GM23248 (cell line): ENCODE measurements around the gene SLC6A1. TPM values are rescaled to one million over a fixed set of nuclear protein-coding genes. Genes with fewer than 3 reads are reported as not detected.

Source experiments
- DNase-seq: peaks from one replicate; pipeline ENCODE4 v3.0.0-alpha.2; 2015
- H2AFZ ChIP-seq: fragments of 200-600 bp; sonication (generic); 2 replicates; pipeline ENCODE4 v1.6.1; 2016; ENCODE audit warnings: antibody characterized with exemption
- H3F3A ChIP-seq: fragments of 200-600 bp; sonication (generic); 2 replicates; pipeline ENCODE4 v1.6.1; 2016; ENCODE audit warnings: mild to moderate bottlenecking, antibody characterized with exemption, mixed run types; ENCODE audit not compliant: insufficient read depth
- H3K27ac ChIP-seq: fragments of 200-600 bp; sonication (generic); 2 replicates; pipeline ENCODE4 v1.5.1; 2016; ENCODE audit warnings: mild to moderate bottlenecking
- H3K27me3 ChIP-seq: fragments of 200-600 bp; sonication (generic); replicated peaks from 2 replicates; pipeline ENCODE4 v1.6.1; 2016; ENCODE audit warnings: mild to moderate bottlenecking; ENCODE audit not compliant: insufficient read depth
- H3K36me3 ChIP-seq: fragments of 200-600 bp; sonication (generic); 2 replicates; pipeline ENCODE4 v1.6.1; 2016; ENCODE audit warnings: low read depth, mild to moderate bottlenecking
- H3K4me1 ChIP-seq: fragments of 200-600 bp; sonication (generic); 2 replicates; pipeline ENCODE4 v1.6.1; 2016; ENCODE audit warnings: mild to moderate bottlenecking; ENCODE audit not compliant: insufficient read depth
- H3K4me2 ChIP-seq: fragments of 200-600 bp; sonication (generic); one replicate; pipeline ENCODE4 v1.6.1; 2016; ENCODE audit warnings: mild to moderate bottlenecking; ENCODE audit not compliant: unreplicated experiment
- H3K4me3 ChIP-seq: fragments of 200-600 bp; sonication (generic); 2 replicates; pipeline ENCODE4 v1.5.1; 2016; ENCODE audit warnings: mild to moderate bottlenecking
- H3K79me2 ChIP-seq: fragments of 200-600 bp; sonication (generic); 2 replicates; pipeline ENCODE4 v1.6.1; 2016; ENCODE audit warnings: mild to moderate bottlenecking; ENCODE audit not compliant: insufficient read depth
- H3K9ac ChIP-seq: fragments of 200-600 bp; sonication (generic); 2 replicates; pipeline ENCODE4 v1.6.1; 2016; ENCODE audit warnings: mild to moderate bottlenecking
- H3K9me2 ChIP-seq: fragments of 200-600 bp; sonication (generic); 2 replicates; pipeline ENCODE4 v1.6.1; 2016; ENCODE audit warnings: mixed run types, mild to moderate bottlenecking, moderate library complexity; ENCODE audit not compliant: insufficient read depth
- H3K9me3 ChIP-seq: fragments of 200-600 bp; sonication (generic); one replicate; pipeline ENCODE4 v1.6.1; 2017; ENCODE audit warnings: low read depth
- H4K20me1 ChIP-seq: fragments of 200-600 bp; sonication (generic); 2 replicates; pipeline ENCODE4 v1.6.0; 2016; ENCODE audit not compliant: insufficient read depth
- EZH2 ChIP-seq: fragments of 200-600 bp; sonication (generic); IDR thresholded peaks from 2 replicates; pipeline ENCODE4 v1.6.1; 2018; ENCODE audit warnings: antibody characterized with exemption, mild to moderate bottlenecking; ENCODE audit not compliant: insufficient read depth, poor library complexity, severe bottlenecking
- EZH2phosphoT487 ChIP-seq: fragments of 200-600 bp; sonication (generic); IDR thresholded peaks from 2 replicates; pipeline ENCODE4 v1.6.1; 2018; ENCODE audit warnings: antibody characterized with exemption, moderate library complexity, mild to moderate bottlenecking, low read depth; ENCODE audit not compliant: insufficient read depth
- WGBS, 2 experiments: methylation state at CpG; one replicate each; pipeline ENCODE4 v1.1.6; 2015 to 2017; ENCODE audit warnings: low lambda C conversion rate in 2 of 2, low coverage in 1 of 2; ENCODE audit errors: missing lambda C conversion rate in 2 of 2; 5-methylcytosine and 5-hydroxymethylcytosine counted together
- in situ Hi-C: fragments of 300-500 bp; cut with MboI; formaldehyde crosslinking; loops from 2 replicates; pipeline ENCODE4 v1.15.0; 2020
- polyA plus RNA-seq: library from polyadenylated mRNA; unstranded; fragments of >200 nt; fragmentation: Nextera tagmentation; extraction: Ambion mirVana; gene quantifications from 2 replicates; pipeline ENCODE4 v1.2.1, GENCODE V29; 2016
- total RNA-seq: library from RNA; depleted of rRNA; stranded (reverse); fragments of >200 nt; shearing (Covaris generic); gene quantifications from 2 replicates; pipeline ENCODE4 v1.2.3, GENCODE V29; 2014

The SLC6A1 gene
- total and polyA plus RNA-seq, 2 experiments from 2014 or later: not detected

GRCh38 chr3:10980312-10980711 is 12.2 kb upstream of the SLC6A1 start:
- Histone ChIP-seq H3K9ac (no peak overlapping the region), H3K9me3 (no peaks in the 10 kb centered on the region), H3K36me3 (no peaks in the 10 kb centered on the region), H3F3A (no peaks in the 10 kb centered on the region), H2AFZ (no peak overlapping the region), H3K27me3 (peaks cover 18% of the 10 kb centered on the region), H3K4me3 (no peak overlapping the region), H3K4me2 (no peak overlapping the region), H3K27ac (no peak overlapping the region), H3K9me2 (no peaks in the 10 kb centered on the region), H3K4me1 (no peaks in the 10 kb centered on the region), H3K79me2 (no peaks in the 10 kb centered on the region), H4K20me1 (no peaks in the 10 kb centered on the region)
- in situ Hi-C loops: no loop called here
- WGBS, 2 experiments: 51 to 53% methylated on average over 7 of the region's 7 CpGs
- no peak for DNase-seq
- TF ChIP-seq EZH2phosphoT487 (no peak), EZH2 (no peak)

- no peak overlapping the region for H3K4me3 ChIP-seq
- no peak for DNase-seq
- peaks cover 18% of the 10 kb centered on the region for H3K27me3 ChIP-seq
- no peaks in the 10 kb centered on the region for H3K79me2 ChIP-seq
- no peaks in the 10 kb centered on the region for H3K4me1 ChIP-seq
- no peaks in the 10 kb centered on the region for H3K9me3 ChIP-seq
- H3K36me3 ChIP-seq: no peaks in the 10 kb centered on the region
- H3F3A ChIP-seq: no peaks in the 10 kb centered on the region
- no peaks in the 10 kb centered on the region for H3K9me2 ChIP-seq
- H3K9ac ChIP-seq: no peak overlapping the region
- TF ChIP-seq EZH2phosphoT487: no peak
- TF ChIP-seq EZH2: no peak
- no peak overlapping the region for H3K27ac ChIP-seq
- no peak overlapping the region for H3K4me2 ChIP-seq
- in situ Hi-C loops: no loop called here
- H4K20me1 ChIP-seq: no peaks in the 10 kb centered on the region
- WGBS, 2 experiments: 20 to 25% methylated on average over 3 of the region's 3 CpGs
- H2AFZ ChIP-seq: no peak overlapping the region
Observed at GRCh38 chr3:10981031-10981430, 11.5 kb upstream of the SLC6A1 start.

- no peaks in the 10 kb centered on the region for H3K9me2 ChIP-seq
- no peaks in the 10 kb centered on the region for H3K36me3 ChIP-seq
- no peak overlapping the region for H3K9ac ChIP-seq
- no peak overlapping the region for H2AFZ ChIP-seq
- H3K4me1 ChIP-seq: no peaks in the 10 kb centered on the region
- peaks cover 18% of the 10 kb centered on the region for H3K27me3 ChIP-seq
- WGBS, 2 experiments: 5 to 7% methylated on average over 5 of the region's 5 CpGs
- H3K4me2 ChIP-seq: no peak overlapping the region
- H3F3A ChIP-seq: no peaks in the 10 kb centered on the region
- in situ Hi-C loops: no loop called here
- no peaks in the 10 kb centered on the region for H3K79me2 ChIP-seq
- H3K4me3 ChIP-seq: no peak overlapping the region
- no peak overlapping the region for H3K27ac ChIP-seq
- DNase-seq: peak; percentile 6
- TF ChIP-seq EZH2 (no peak), EZH2phosphoT487 (no peak)
- no peaks in the 10 kb centered on the region for H3K9me3 ChIP-seq
- H4K20me1 ChIP-seq: no peaks in the 10 kb centered on the region
Observed at GRCh38 chr3:10981961-10982360, 10.6 kb upstream of the SLC6A1 start.

GRCh38 chr3:10982782-10983181 is 9.8 kb upstream of the SLC6A1 start:
- TF ChIP-seq EZH2phosphoT487 (no peak), EZH2 (no peak)
- Histone ChIP-seq H3K4me1 (no peaks in the 10 kb centered on the region), H3K27ac (no peak overlapping the region), H4K20me1 (no peaks in the 10 kb centered on the region), H3K9me2 (no peaks in the 10 kb centered on the region), H2AFZ (no peak overlapping the region), H3K27me3 (peaks cover 14% of the 10 kb centered on the region; the same call in 1 of the 2 replicates), H3K4me3 (no peak overlapping the region), H3K36me3 (no peaks in the 10 kb centered on the region), H3K9me3 (no peaks in the 10 kb centered on the region), H3K9ac (no peak overlapping the region), H3K4me2 (no peak overlapping the region), H3F3A (no peaks in the 10 kb centered on the region), H3K79me2 (no peaks in the 10 kb centered on the region)
- in situ Hi-C loops: no loop called here
- WGBS, 2 experiments: 11 to 16% methylated on average over 4 of the region's 4 CpGs
- DNase-seq: no peak

GRCh38 chr3:10983219-10983916 is 9.2 kb upstream of the SLC6A1 start:
- no peaks in the 10 kb centered on the region for H3K4me1 ChIP-seq
- peaks cover 14% of the 10 kb centered on the region; the same call in 1 of the 2 replicates for H3K27me3 ChIP-seq
- no peak overlapping the region for H3K9ac ChIP-seq
- no peaks in the 10 kb centered on the region for H3K9me2 ChIP-seq
- no peaks in the 10 kb centered on the region for H4K20me1 ChIP-seq
- H3F3A ChIP-seq: no peaks in the 10 kb centered on the region
- no peaks in the 10 kb centered on the region for H3K79me2 ChIP-seq
- H3K27ac ChIP-seq: no peak overlapping the region
- no peak overlapping the region for H3K4me2 ChIP-seq
- no peak for TF ChIP-seq EZH2
- no peak for TF ChIP-seq EZH2phosphoT487
- H2AFZ ChIP-seq: no peak overlapping the region
- no peaks in the 10 kb centered on the region for H3K9me3 ChIP-seq
- H3K4me3 ChIP-seq: no peak overlapping the region
- peak; percentile 61 for DNase-seq
- WGBS, 2 experiments: 5 to 7% methylated on average over 7 of the region's 7 CpGs
- in situ Hi-C loops: no loop called here
- H3K36me3 ChIP-seq: no peaks in the 10 kb centered on the region
